Kidney (tissue), 14 donors: ENCODE results near the gene TENT5A. TPM values are rescaled to one million over a fixed set of nuclear protein-coding genes. Genes with fewer than 3 reads are reported as not detected.

ENCODE experiments used
- DNase-seq, 5 donors: peaks; one replicate each; pipeline ENCODE4 v3.0.0-alpha.2; 2013 to 2020
- FAIRE-seq: peaks from 2 replicates; lab custom pipeline; 2012; peaks lifted over from hg19 to GRCh38; lab: Jason Lieb, UNC
- H3K27ac ChIP-seq, 2 donors: one replicate each; pipeline ENCODE4 v1.7.0; 2013; ENCODE audit warnings: low read depth in 2 of 2, low read length in 2 of 2, inconsistent platforms in 1 of 2
- H3K27me3 ChIP-seq: one replicate; pipeline ENCODE4 v1.7.1; 2013; ENCODE audit warnings: low read length, inconsistent platforms; ENCODE audit not compliant: control insufficient read depth, insufficient read depth
- H3K36me3 ChIP-seq, 3 donors: one replicate each; pipeline versions ENCODE4 v1.7.0 to v1.7.1; 2013; ENCODE audit warnings: low read length in 3 of 3, control low read depth in 1 of 3, inconsistent platforms in 1 of 3; ENCODE audit not compliant: insufficient read depth in 3 of 3, control insufficient read depth in 2 of 3
- H3K4me1 ChIP-seq, 3 donors: one replicate each; pipeline versions ENCODE4 v1.7.0 to v1.7.1; 2013; ENCODE audit warnings: low read length in 3 of 3, inconsistent platforms in 1 of 3, low read depth in 1 of 3; ENCODE audit not compliant: control insufficient read depth in 2 of 3, insufficient read depth in 2 of 3
- H3K4me3 ChIP-seq, 3 donors: one replicate each; pipeline versions ENCODE4 v1.7.0 to v1.8.1; 2013; ENCODE audit warnings: low read length in 3 of 3, control low read depth in 1 of 3, inconsistent platforms in 1 of 3
- H3K9ac ChIP-seq, 3 donors: one replicate each; pipeline versions ENCODE4 v1.7.0 to v1.7.1; 2013; ENCODE audit warnings: low read length in 3 of 3, control low read depth in 1 of 3, inconsistent platforms in 1 of 3
- H3K9me3 ChIP-seq, 3 donors: one replicate each; pipeline versions ENCODE4 v1.7.0 to v1.7.1; 2013; ENCODE audit warnings: low read length in 3 of 3, control low read depth in 1 of 3, inconsistent platforms in 1 of 3; ENCODE audit not compliant: control insufficient read depth in 2 of 3, insufficient read depth in 1 of 3
- intact Hi-C: fragments of 100-400 bp; cut with DNase I; formaldehyde crosslinking; loops from one replicate; pipeline ENCODE4 v1.11.1; 2022
- polyA plus RNA-seq: library from polyadenylated mRNA; stranded (reverse); fragments of 350-450 nt; fragmentation: Illumina TruSeq; extraction: RNeasy Lipid Tissue Mini Kit (QIAGEN cat#74804); gene quantifications from one replicate; pipeline ENCODE4 v1.2.3, GENCODE V29; 2014; ENCODE audit warnings: low read depth, low replicate concordance; ENCODE audit not compliant: insufficient read depth
- total RNA-seq: library from RNA; stranded (reverse); fragmentation: NEBNext Ultra II Directional; extraction: Animal tissue kit (Norgen Biotek cat#: 25700); gene quantifications from one replicate; pipeline ENCODE4 v1.2.1, GENCODE V29; 2021
- TF ChIP-seq, protein P1 (sequence below): IDR thresholded peaks from 3 replicates; pipeline ENCODE4 v1.5.1; 2012; ENCODE audit warnings: mild to moderate bottlenecking, moderate library complexity, borderline replicate concordance; ENCODE audit not compliant: insufficient read depth; ENCODE audit errors: extremely low read depth
- donor health status: control.
- donor health status: control.
- donor health status: control.
- donor health status: control.
- donor health status: control.
- donor health status: DM: yes; HTN: yes; CAD: no.
- donor health status: Normal renal cell carcinoma (clear cell type).

The TENT5A gene
- total and polyA plus RNA-seq, 2 donors from 2014 or later: 3.2 to 13.4 TPM

DNA sequence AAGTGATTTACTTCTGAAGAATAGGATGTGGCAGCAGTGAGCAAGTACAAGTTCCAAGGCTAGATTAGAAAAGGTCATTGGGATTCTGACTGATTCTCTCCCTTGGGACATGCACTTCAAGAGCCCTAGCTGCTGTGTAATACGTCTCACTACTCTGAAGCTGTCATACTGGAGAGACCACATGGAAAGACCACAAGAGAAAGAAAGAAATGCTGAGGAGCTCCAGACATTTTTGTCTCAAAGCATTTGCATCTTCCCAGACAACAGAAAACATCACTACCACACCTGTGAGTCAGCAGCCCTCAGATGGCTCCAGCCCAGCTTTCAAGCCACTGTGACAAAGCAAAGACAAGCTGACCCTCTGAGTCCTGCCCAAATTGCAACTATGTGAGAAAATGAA, 20.7 kb downstream of the TENT5A start:
- no peak for DNase-seq
- no peak for FAIRE-seq
- Histone ChIP-seq H3K36me3 (no peaks in the 10 kb centered on the region), H3K9me3 (peaks cover 0 to 3% (median 0%) of the 10 kb centered on the region in 3 donors), H3K9ac (no peak overlapping the region), H3K4me3 (no peak overlapping the region), H3K4me1 (no peaks in the 10 kb centered on the region), H3K27me3 (no peaks in the 10 kb centered on the region), H3K27ac (no peak overlapping the region)
- TF ChIP-seq, protein P1, sequence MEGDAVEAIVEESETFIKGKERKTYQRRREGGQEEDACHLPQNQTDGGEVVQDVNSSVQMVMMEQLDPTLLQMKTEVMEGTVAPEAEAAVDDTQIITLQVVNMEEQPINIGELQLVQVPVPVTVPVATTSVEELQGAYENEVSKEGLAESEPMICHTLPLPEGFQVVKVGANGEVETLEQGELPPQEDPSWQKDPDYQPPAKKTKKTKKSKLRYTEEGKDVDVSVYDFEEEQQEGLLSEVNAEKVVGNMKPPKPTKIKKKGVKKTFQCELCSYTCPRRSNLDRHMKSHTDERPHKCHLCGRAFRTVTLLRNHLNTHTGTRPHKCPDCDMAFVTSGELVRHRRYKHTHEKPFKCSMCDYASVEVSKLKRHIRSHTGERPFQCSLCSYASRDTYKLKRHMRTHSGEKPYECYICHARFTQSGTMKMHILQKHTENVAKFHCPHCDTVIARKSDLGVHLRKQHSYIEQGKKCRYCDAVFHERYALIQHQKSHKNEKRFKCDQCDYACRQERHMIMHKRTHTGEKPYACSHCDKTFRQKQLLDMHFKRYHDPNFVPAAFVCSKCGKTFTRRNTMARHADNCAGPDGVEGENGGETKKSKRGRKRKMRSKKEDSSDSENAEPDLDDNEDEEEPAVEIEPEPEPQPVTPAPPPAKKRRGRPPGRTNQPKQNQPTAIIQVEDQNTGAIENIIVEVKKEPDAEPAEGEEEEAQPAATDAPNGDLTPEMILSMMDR: no peak
- intact Hi-C loops: no loop called here

DNA sequence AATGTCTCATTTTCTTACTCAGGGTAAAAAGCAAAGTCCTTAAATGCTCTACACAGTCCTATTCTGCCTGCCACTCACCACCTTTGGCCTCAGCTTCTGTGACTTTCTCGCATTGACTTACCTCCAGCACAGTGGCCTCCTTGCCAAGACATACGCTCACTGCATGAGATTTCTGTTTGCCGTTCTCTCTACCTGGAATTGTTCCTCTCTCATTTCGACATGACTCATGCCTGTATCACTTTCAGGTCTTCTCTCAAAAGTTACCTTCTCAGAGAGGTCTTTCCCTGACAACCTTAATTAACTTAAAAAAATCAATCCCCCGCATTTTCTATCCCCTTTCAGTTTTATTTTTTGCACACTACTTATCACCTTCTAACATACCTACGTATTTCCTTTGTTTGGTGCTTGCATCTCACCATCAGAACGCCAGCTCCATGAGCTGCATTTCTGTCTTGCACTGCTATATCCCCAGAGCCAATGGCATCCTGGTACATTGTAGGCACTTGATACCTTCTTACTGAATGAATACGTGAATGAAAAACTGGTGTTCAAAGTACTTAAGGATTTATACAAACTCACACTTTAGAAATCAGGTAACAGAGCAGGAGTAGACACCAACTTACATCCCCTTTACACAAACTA, 24.5 kb downstream of the TENT5A start:
- no peaks in the 10 kb centered on the region for H3K36me3 ChIP-seq
- no peak for FAIRE-seq
- no peak overlapping the region for H3K27ac ChIP-seq
- intact Hi-C loops: no loop called here
- no peak for DNase-seq
- no peak overlapping the region for H3K9ac ChIP-seq
- no peak overlapping the region for H3K4me3 ChIP-seq
- no peaks in the 10 kb centered on the region for H3K9me3 ChIP-seq
- no peaks in the 10 kb centered on the region for H3K27me3 ChIP-seq
- TF ChIP-seq, protein P1: no peak
- no peaks in the 10 kb centered on the region for H3K4me1 ChIP-seq

DNA sequence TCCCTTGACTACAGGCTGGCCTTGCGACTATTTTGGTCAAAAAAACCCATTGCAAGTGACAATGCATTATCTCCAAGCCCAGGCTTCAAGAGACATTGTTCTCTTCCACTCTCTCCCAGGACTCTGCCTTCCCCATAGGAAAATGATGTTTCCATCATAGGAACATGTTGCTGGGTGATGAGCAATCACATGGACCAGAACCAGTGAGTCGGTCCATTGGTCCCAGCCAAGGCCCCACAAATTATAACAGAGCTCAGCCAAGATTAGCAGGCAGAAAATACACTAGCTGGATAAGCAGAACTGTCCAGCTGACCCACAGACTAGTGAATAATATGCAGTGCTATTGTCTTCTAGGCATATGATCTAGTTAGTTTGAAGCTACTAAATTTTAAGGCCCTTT, 27.4 kb downstream of the TENT5A start:
- TF ChIP-seq, protein P1: no peak
- Histone ChIP-seq H3K27ac (no peak overlapping the region), H3K36me3 (no peaks in the 10 kb centered on the region), H3K9me3 (no peaks in the 10 kb centered on the region), H3K27me3 (no peaks in the 10 kb centered on the region), H3K4me3 (no peak overlapping the region), H3K4me1 (no peaks in the 10 kb centered on the region), H3K9ac (no peak overlapping the region)
- FAIRE-seq (no peak), DNase-seq (no peak)
- intact Hi-C loops: no loop called here
